Right cardiac atrium (tissue), 5 donors: ENCODE data around the gene MED13L. TPM values are rescaled to one million over a fixed set of nuclear protein-coding genes. Genes with fewer than 3 reads are reported as not detected.

Experiments used
- ATAC-seq, 2 donors: fragments of 200-7000 bp; cut with Tn5 transposase; one replicate each; pipeline versions ENCODE4 v1.8.0 to v1.9.1; 2020; ENCODE audit warnings: moderate library complexity in 2 of 2, mild to moderate bottlenecking in 1 of 2
- DNase-seq, 3 donors: peaks; one replicate each; pipeline ENCODE4 v3.0.0-alpha.2; 2020
- H3K27ac ChIP-seq: one replicate; pipeline ENCODE4 v1.5.1; 2013; ENCODE audit warnings: mild to moderate bottlenecking, low read length, control low read depth, moderate library complexity
- H3K27me3 ChIP-seq: one replicate; pipeline ENCODE4 v1.6.1; 2013; ENCODE audit not compliant: control insufficient read depth, insufficient read depth
- H3K4me1 ChIP-seq: one replicate; pipeline ENCODE4 v1.6.1; 2013; ENCODE audit warnings: low read length; ENCODE audit not compliant: control insufficient read depth, insufficient read depth
- H3K4me3 ChIP-seq: one replicate; pipeline ENCODE4 v1.5.1; 2013; ENCODE audit warnings: low read length, control low read depth
- H3K9me3 ChIP-seq: one replicate; pipeline ENCODE4 v1.6.1; 2013; ENCODE audit warnings: low read length; ENCODE audit not compliant: control insufficient read depth
- WGBS: extraction: QIAGEN DNeasy Blood & Tissue Kit; methylation state at CpG from one replicate; pipeline ENCODE4 v1.1.7; 2013; 5-methylcytosine and 5-hydroxymethylcytosine counted together
- intact Hi-C, 4 donors: fragments of 100-400 bp; cut with DNase I; formaldehyde crosslinking; loops; one replicate each; pipeline versions ENCODE4 v1.11.0 to v1.14.0; 2022 to 2023
- polyA plus RNA-seq: library from polyadenylated mRNA; stranded (reverse); fragments of 200-250 nt; gene quantifications from one replicate; pipeline ENCODE4 v1.2.3, GENCODE V29; 2013
- total RNA-seq, 4 donors: library from RNA; stranded (reverse); fragmentation: NEBNext Ultra II Directional; extraction: Animal tissue kit (Norgen Biotek cat#: 25700); gene quantifications; one replicate each; pipeline ENCODE4 v1.2.1, GENCODE V29; 2021
- donor health status: healthy with polysubstance abuse.
- donor health status: DM: no; HTN: yes; CAD: no.
- donor health status: DM: no; HTN: no; CAD: no.
- donor health status: DM: no; HTN: yes; CAD: no; lungs with severe emphysema.
- donor health status: DM: yes; HTN: yes; CAD: no.

Gene MED13L
- total and polyA plus RNA-seq, 5 donors, result 15.6 to 73.5 (median 69.0) TPM

DNA sequence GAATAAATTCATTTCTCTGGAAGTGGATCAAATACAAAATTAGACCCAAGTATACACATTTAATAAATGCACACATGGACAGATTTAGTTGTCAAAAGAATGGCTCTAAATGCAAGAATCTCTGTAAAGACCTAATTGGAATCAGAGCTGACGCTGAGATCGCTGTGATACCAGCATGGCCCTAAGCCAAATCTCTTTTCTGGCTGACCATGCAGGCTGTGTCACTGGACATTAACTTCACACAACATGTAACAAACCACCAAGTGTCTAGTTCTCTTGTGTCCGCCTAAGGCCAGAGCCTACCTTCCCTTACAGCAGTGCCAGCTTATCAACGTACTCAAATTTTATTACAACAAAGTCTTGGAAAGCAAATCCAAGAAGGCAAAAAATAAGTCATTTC, 127.5 kb downstream of the MED13L start:
- Histone ChIP-seq H3K9me3 (no peaks in the 10 kb centered on the region), H3K4me3 (no peak overlapping the region), H3K27ac (no peak overlapping the region), H3K4me1 (peaks cover 6% of the 10 kb centered on the region), H3K27me3 (no peaks in the 10 kb centered on the region)
- DNase-seq (no peak), ATAC-seq (peak in 1 of 2 donors; percentile 57)
- 56% methylated on average over 4 of the region's 4 CpGs for WGBS
- intact Hi-C loops, result no loop called here

GRCh38 chr12:116148844-116149243, 128.6 kb downstream of the MED13L start:
- 60% methylated on average over 3 of the region's 3 CpGs for WGBS
- no peak overlapping the region for H3K27ac ChIP-seq

DNA sequence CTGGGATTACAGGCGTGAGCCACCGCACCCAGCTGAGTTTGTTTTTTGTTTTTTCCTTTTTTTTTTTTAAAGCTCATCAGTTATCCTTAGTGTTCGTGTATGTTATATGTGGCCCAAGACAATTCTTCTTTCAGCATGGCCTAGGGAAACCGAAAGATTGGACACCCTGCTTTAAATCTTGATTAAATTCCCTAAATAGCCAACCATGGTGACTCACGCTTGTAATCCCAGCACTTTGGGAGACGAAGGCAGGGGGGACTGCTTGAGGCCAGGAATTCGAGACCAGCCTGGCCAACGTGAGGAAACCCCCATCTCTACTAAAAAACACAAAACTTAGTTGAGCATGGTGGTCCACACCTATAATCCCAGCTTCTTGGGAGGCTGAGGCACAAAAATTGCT, 131.1 kb downstream of the MED13L start:
- no peaks in the 10 kb centered on the region for H3K27me3 ChIP-seq
- intact Hi-C loops, result no loop called here
- no peak overlapping the region for H3K4me3 ChIP-seq
- H3K27ac ChIP-seq, result no peak overlapping the region
- WGBS, result 94% methylated on average over 8 of the region's 8 CpGs
- DNase-seq (no peak), ATAC-seq (no peak)
- peaks cover 7% of the 10 kb centered on the region for H3K4me1 ChIP-seq
- no peaks in the 10 kb centered on the region for H3K9me3 ChIP-seq

More at GRCh38 chr12:116148844-116149243, 128.6 kb downstream of the MED13L start:
- Histone ChIP-seq H3K27me3 (no peaks in the 10 kb centered on the region), H3K4me3 (no peak overlapping the region), H3K4me1 (peaks cover 5% of the 10 kb centered on the region), H3K9me3 (no peaks in the 10 kb centered on the region)
- ATAC-seq (no peak), DNase-seq (no peak)
- intact Hi-C loops, result no loop called here

DNA sequence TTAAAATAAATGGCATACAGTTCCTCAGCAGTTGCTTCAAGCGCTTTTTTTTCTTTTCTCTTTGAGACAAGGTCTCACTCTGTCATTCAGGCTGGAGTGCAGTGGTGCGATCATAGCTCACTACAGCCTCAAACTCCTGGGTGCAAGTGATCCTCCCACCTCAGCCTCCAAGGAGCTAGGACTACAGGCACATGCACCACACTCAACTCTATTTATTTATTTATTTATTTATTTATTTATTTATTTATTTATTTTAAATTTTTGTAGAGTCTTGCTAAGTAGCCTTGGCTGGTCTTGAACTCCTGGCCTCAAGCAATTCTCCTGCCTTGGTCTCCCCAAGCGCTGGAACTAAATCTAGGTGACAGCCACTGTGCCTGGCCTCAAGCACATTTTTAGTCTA, 132.0 kb downstream of the MED13L start:
- DNase-seq (no peak), ATAC-seq (no peak)
- Histone ChIP-seq H3K4me1 (peaks cover 8% of the 10 kb centered on the region), H3K9me3 (no peaks in the 10 kb centered on the region), H3K4me3 (no peak overlapping the region), H3K27ac (no peak overlapping the region), H3K27me3 (no peaks in the 10 kb centered on the region)
- intact Hi-C loops, result no loop called here
- WGBS, result 99% methylated on average over 3 of the region's 3 CpGs

DNA sequence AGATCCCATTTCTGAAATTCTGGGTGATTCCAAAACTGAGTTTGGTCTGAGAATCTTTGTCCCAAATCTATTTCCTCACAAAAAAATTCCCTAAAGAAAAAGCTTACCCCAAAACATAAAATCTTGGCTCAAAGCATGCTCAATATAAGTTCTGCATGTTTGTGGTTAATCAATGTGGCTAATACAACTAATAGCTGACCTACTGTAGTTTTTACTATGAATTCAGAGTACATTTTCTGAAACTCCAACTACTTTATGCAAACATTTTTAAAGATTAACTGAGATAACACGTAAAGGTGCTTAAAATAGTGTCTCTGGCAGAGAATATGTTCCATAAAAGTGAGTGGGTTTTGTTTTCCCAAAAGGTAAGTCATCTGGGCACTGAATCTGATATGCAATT, 133.1 kb downstream of the MED13L start:
- peaks cover 5% of the 10 kb centered on the region for H3K4me1 ChIP-seq
- no peaks in the 10 kb centered on the region for H3K27me3 ChIP-seq
- intact Hi-C loops, result no loop called here
- H3K4me3 ChIP-seq, result no peak overlapping the region
- DNase-seq (no peak), ATAC-seq (no peak)
- no peak overlapping the region for H3K27ac ChIP-seq
- H3K9me3 ChIP-seq, result no peaks in the 10 kb centered on the region
- 57% methylated on average over 1 of the region's 1 CpG for WGBS

- ATAC-seq, result peak; percentile 26 to 50
- intact Hi-C loops, result no loop called here
- Histone ChIP-seq H3K9me3 (no peaks in the 10 kb centered on the region), H3K4me1 (peaks cover 4% of the 10 kb centered on the region), H3K27ac (no peak overlapping the region), H3K4me3 (no peak overlapping the region), H3K27me3 (no peaks in the 10 kb centered on the region)
- DNase-seq, result no peak
- 15% methylated on average over 1 of the region's 1 CpG for WGBS
Observed at GRCh38 chr12:116143909-116144308, 133.6 kb downstream of the MED13L start.

DNA sequence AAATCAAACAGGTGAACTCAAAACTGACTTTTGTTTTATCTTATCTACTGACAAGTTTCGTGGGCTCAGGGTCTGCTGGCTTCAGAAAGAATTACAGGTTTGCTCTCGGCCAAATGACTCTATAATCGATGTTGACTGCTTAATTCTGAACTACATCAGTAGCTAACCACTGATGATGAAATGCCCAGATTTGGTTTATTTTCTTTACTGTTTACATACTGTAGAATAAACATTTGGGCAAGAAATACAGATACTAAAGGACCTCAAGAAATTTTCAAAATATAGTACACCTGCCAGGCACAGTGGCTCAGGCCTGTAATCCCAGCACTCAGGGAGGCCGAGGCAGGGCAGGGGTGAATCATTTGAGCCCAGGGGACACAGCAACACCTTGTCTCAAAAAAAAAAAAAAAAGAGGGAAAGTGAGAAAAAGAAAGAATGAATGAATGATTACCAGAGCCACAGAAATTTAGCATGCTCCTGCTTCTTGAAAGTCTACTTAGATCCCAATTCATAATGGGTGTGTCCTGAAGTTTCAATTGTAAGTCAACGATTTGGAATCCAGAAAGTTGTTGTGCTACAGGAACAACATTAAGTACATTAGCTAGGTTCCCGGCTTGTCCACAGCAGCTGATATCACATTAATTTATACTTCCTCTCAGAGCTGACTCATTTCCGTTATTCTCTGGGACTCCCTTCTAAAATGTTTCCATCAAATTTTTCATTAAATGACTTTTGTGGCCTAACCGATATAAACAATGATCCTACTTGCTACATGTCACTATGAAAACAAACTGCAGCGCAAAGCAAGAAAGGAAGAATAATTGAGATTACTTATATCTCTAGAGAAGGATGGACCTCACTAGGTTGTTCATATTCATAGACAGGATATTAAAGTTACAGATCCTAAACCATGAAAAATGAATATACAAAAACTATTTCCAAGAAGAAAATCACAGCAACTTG, 134.3 kb downstream of the MED13L start:
- Histone ChIP-seq H3K4me3 (no peak overlapping the region), H3K4me1 (peaks cover 4% of the 10 kb centered on the region), H3K27ac (no peak overlapping the region), H3K9me3 (no peaks in the 10 kb centered on the region), H3K27me3 (no peaks in the 10 kb centered on the region)
- peak in 1 of 2 donors; percentile 35 for ATAC-seq
- 43% methylated on average over 9 of the region's 9 CpGs for WGBS
- intact Hi-C loops, result no loop called here
- no peak for DNase-seq

- Histone ChIP-seq H3K4me3 (no peak overlapping the region), H3K9me3 (no peaks in the 10 kb centered on the region), H3K27ac (no peak overlapping the region), H3K27me3 (no peaks in the 10 kb centered on the region), H3K4me1 (peaks cover 4% of the 10 kb centered on the region)
- peak in 1 of 2 donors; percentile 14 for ATAC-seq
- intact Hi-C loops, result no loop called here
- 84% methylated on average over 2 of the region's 2 CpGs for WGBS
- DNase-seq, result no peak
Observed at GRCh38 chr12:116141833-116142162, 135.7 kb downstream of the MED13L start.

GRCh38 chr12:116141110-116141832, 136.2 kb downstream of the MED13L start:
- H3K4me3 ChIP-seq, result no peak overlapping the region
- peaks cover 4% of the 10 kb centered on the region for H3K4me1 ChIP-seq
- H3K27ac ChIP-seq, result no peak overlapping the region
- intact Hi-C loops, result no loop called here
- peak in 1 of 2 donors; percentile 57 for ATAC-seq
- no peaks in the 10 kb centered on the region for H3K9me3 ChIP-seq
- no peak for DNase-seq
- H3K27me3 ChIP-seq, result no peaks in the 10 kb centered on the region
- WGBS, result 71% methylated on average over 4 of the region's 4 CpGs

- Histone ChIP-seq H3K27me3 (no peaks in the 10 kb centered on the region), H3K4me3 (no peak overlapping the region), H3K4me1 (peaks cover 4% of the 10 kb centered on the region), H3K27ac (no peak overlapping the region), H3K9me3 (no peaks in the 10 kb centered on the region)
- ATAC-seq (no peak), DNase-seq (no peak)
- 70% methylated on average over 4 of the region's 4 CpGs for WGBS
- intact Hi-C loops, result no loop called here
Observed at GRCh38 chr12:116140529-116140928, 137.0 kb downstream of the MED13L start.

GRCh38 chr12:116138781-116139180, 138.7 kb downstream of the MED13L start:
- no peaks in the 10 kb centered on the region for H3K9me3 ChIP-seq
- no peak for ATAC-seq
- peaks cover 5% of the 10 kb centered on the region for H3K4me1 ChIP-seq
- H3K4me3 ChIP-seq, result no peak overlapping the region
- H3K27ac ChIP-seq, result no peak overlapping the region
- intact Hi-C loops, result no loop called here
- H3K27me3 ChIP-seq, result no peaks in the 10 kb centered on the region
- DNase-seq, result no peak
